ENCODE results near the gene ZMYM5.
"Not testable (repeated sequence)": the region's sequence is repeated elsewhere in the genome, so short reads cannot be mapped to it uniquely, and the experiment has no call there.

ZMYM5 gene

DNA sequence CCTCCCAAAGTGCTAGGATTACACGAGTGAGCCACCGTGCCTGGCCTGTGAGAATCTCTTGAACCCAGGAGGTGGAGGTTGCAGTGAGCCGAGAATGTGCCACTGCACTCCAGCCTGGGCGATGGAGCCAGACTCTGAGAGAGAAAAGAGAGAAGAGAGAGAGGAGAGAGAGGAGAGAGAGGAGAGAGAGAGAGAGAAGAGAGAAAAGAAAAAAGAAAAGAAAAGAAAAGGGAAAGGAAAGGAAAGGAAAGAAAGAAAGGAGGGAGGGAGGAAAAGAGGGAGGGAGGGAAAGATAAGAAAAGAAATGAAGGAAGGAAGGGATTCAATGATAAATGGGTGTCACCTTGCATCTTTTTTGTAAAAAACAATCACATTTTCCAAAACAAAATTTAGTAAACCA lies 57.7 kb downstream of the ZMYM5 start:
- no peak for FAIRE-seq
- TF ChIP-seq POLR2A (IDR thresholded peaks at IDR 0.05; ENCODE audit: low read depth, low read length) = no peak
- DNase-seq (ENCODE audit: insufficient read length, low spot score) = no peak

DNA sequence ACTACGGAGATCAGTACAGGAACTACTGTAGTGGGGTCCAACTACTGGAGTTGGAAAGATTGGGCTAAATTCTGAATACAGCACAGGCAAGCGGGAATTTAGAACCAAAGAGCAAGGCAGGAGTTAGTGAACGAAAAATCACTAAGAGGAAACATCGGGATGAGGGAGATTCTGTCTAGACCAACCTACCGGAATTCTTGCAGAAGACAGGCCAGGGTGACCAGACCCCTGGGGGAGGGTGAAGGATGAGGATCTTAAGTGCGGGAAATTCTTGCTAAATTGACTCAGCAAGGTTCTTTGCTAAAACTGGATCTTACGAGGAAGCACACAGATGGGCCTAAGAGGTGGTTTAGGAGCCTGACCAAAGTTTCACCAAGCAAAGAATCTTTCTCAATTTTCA lies 67.5 kb downstream of the ZMYM5 start:
- DNase-seq (ENCODE audit: insufficient read length, low spot score) (no peak), FAIRE-seq (no peak)
- TF ChIP-seq POLR2A (IDR thresholded peaks at IDR 0.05; ENCODE audit: low read depth, low read length) = no peak

DNA sequence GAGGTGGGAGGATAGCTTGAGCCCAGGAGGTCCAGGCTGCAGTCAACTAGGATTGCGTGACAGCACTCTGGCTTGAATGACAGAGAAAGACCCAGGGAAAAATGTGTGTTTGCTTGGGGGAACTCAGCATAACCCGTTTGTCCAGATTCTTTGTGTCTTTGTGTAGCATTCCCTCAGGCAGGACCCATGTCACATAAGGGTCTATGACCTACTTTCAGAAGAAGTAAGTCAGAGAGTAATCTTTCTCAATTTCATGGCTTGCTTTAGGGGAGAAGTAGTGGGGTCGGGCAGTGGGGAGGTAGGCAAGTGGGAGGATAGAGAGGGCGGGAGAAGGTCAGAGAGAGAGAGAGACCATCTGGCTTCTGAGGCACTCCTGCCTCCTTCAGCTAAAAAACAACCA lies 68.8 kb downstream of the ZMYM5 start:
- DNase-seq (ENCODE audit: insufficient read length, low spot score) (no peak), FAIRE-seq (no peak)
- no peak for TF ChIP-seq POLR2A (IDR thresholded peaks at IDR 0.05; ENCODE audit: low read depth, low read length)

DNA sequence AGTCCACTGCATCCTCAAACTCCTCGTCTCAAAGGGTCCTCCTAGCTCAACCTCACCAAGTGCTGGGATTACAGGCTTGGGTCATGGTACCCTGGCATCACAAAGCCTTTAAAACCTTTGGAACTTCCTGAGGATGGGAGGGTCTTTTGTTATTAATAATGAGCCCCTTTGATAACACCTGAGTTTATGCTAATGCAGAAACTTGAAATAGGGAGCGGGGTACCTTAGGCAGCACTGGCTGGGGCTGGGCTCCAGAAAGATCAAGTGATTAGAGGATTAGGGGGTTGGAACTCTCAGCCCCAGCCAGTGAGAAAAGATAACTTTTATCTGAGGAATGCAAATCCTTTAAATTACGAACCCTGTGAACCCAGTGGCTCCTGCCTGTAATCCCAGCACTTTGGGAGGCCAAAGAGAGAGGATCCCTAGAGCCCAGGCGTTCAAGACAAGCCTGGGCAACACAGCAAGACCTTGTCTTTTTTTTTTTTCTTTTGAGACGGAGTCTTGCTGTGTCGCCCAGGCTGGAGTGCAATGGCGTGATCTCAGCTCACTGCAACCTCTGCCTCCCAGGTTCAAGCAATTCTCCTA lies 71.4 kb downstream of the ZMYM5 start:
- DNase-seq (ENCODE audit: insufficient read length, low spot score) (no peak), FAIRE-seq (no peak)
- no peak for TF ChIP-seq POLR2A (IDR thresholded peaks at IDR 0.05; ENCODE audit: low read depth, low read length)

DNA sequence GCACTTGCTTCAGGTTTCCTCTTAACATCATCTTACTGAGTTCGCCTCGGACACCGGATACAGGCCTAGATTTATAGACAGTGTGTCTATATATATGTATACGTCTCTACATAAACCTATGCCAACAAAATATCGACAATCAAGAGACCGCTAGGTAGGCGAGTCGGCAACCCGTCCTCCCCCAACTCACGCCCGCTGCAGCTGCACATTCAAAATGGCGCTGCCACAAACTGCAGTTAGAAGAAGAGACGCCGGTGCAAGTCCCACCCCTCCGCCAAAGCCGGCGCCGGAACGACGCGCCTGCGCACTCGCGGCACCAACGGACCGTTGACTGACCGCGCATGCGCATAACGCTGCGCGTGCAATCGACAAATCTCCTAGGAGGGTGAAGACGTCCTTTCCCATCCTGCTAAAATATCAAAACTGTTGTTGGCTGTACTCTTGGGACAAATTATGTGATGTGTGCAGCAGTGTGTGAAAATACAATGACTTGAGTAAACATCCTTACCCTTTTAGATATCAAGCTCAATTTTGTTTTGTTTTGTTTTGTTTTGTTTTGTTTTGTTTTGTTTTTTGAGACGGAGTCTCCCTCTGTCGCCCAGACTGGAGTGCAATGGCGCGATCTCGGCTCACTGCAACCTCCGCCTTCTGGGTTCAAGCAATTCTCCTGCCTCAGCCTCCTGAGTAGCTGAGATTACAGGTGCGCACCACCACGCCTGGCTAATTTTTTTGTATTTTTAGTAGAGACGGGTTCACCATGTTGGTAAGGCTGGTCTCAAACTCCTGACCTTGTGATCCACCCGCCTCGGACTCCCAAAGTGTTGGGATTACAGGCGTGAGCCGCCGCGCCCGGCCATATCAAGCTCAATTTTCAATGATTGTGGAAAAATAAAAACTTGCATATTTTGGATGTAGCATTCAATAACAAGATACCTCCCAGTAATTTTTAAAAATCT lies 80.4 kb downstream of the ZMYM5 start, which contains the start of gene PSPC1:
PSPC1 (minus strand) TSS at position 219 of the 956 bp plus-strand sequence; CDS start at position 31, 188 bp downstream.
- DNase-seq (ENCODE audit: insufficient read length, low spot score) (peak; percentile 87), FAIRE-seq (peak; percentile 50)
- TF ChIP-seq POLR2A (IDR thresholded peaks at IDR 0.05; ENCODE audit: low read depth, low read length) = peak; percentile 91

DNA sequence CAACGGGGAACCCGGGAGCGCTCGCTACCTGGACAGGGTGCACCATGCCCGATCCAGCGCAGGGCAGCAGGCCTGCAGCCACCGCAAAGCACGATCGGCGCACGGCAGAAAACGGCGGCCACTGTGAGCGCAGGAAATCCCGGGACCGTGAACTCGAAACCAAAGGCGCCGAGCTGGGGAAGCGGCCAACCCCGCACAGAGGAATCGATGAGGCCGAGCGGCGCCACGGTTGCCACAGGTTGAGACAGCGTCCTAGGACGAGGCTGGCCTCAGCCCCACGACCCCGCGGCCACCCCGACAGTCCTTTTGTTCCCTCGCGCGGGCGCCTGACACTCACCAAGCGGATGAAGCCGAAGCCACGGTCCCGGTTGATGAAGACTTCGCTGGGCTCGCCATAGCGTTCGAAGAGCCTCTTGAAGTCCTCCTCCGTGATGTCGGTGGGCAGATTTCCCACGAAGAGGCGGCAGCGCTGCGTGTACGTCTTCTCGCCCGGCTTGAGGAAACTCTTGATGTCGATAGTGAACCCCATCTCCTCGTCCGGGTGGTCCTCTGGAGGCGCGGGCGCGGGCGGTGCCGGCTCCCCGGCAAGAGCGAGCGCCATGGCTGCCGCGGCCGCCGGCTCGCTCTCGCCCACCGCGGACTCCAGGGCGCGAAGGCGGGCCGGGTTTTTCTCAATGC lies 81.3 kb downstream of the ZMYM5 start:
- FAIRE-seq (no peak), DNase-seq (ENCODE audit: insufficient read length, low spot score) (peak; percentile 10)
- no peak; the same call in 1 of the 2 replicates for TF ChIP-seq POLR2A (IDR thresholded peaks at IDR 0.05; ENCODE audit: low read depth, low read length)

DNA sequence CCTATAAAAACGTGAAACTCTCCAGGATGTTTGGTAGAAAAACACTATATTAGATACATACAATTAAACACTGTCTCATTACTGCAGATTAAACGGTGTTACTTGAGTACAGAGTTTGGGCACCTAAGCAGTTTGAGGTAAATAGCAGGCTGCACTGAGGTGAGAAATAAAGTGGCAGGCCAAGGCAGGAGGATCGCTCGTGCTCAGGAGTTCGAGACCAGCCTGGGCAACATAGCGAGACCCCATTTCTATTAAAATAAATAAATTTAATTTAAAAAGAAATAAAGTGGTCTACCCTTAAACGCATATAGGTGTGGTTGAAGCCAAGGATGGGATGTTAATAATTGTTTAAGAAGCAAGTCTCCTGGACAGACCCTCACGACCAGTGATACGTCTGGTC lies 81.9 kb downstream of the ZMYM5 start:
- DNase-seq (ENCODE audit: insufficient read length, low spot score) = no peak

DNA sequence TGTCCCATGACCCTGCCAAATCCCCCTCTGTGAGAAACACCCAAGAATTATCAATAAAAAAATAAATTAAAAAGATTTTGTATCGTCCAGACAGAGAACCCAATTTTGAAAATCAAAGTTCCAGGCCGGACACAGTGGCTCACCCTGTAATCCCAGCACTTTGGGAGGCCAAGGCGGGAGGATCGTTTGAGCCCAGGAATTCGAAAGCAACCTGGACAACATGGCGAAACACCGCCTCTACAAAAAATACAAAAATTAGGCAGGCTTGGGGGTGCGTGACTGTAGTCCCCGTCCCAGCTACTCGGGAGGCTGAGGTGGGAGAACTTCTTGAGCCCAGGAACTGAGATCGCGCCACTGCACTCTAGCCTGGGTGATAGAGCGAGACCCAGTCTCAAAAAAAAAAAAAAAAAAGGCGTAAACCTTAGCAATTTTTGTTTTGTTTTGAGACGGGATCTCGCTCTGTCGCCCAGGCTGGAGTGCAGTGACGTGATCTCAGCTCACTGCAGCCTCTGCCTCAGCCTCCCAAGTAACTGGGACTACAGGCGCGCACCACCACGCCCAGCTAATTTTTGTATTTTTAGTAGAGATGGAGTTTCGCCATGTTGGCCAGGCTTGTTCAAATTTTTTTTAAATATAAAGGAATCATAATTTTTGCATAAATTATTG lies 82.6 kb downstream of the ZMYM5 start:
- not testable (repeated sequence) for DNase-seq (ENCODE audit: insufficient read length, low spot score); FAIRE-seq

More for the DNA sequence above, 81.9 kb downstream of the ZMYM5 start:
- FAIRE-seq = no peak
- TF ChIP-seq POLR2A (IDR thresholded peaks at IDR 0.05; ENCODE audit: low read depth, low read length) = no peak
